Measurements from ENCODE around the gene ADGRV1.
"Not testable (repeated sequence)": the region's sequence is repeated elsewhere in the genome, so short reads cannot be mapped to it uniquely, and the experiment has no call there.

Gene ADGRV1

GRCh38 chr5:91026466-91026865 lies 467.9 kb downstream of the ADGRV1 start:
- DNase-seq (ENCODE audit: low read depth, low spot score), result no peak

- no peak for DNase-seq (ENCODE audit: low read depth, low spot score)
These were observed 469.0 kb downstream of the ADGRV1 start for GRCh38 chr5:91027405-91028139.

GRCh38 chr5:91028499-91028956 lies 469.9 kb downstream of the ADGRV1 start:
- DNase-seq (ENCODE audit: low read depth, low spot score), result no peak

- DNase-seq (ENCODE audit: low read depth, low spot score), result no peak
These were observed 472.2 kb downstream of the ADGRV1 start for GRCh38 chr5:91030521-91031401.

- DNase-seq (ENCODE audit: low read depth, low spot score), result no peak
These were observed 472.8 kb downstream of the ADGRV1 start for GRCh38 chr5:91031402-91031752.

- DNase-seq (ENCODE audit: low read depth, low spot score), result no peak
These were observed 473.5 kb downstream of the ADGRV1 start for GRCh38 chr5:91032125-91032524.

GRCh38 chr5:91033370-91033769 lies 474.8 kb downstream of the ADGRV1 start:
- no peak for DNase-seq (ENCODE audit: low read depth, low spot score)

- no peak for DNase-seq (ENCODE audit: low read depth, low spot score)
These were observed 479.7 kb downstream of the ADGRV1 start for GRCh38 chr5:91038180-91038808.

- DNase-seq (ENCODE audit: low read depth, low spot score), result not testable (repeated sequence)
These were observed 482.5 kb downstream of the ADGRV1 start for GRCh38 chr5:91041132-91041531.

GRCh38 chr5:91042247-91042935 lies 483.8 kb downstream of the ADGRV1 start:
- no peak for DNase-seq (ENCODE audit: low read depth, low spot score)

GRCh38 chr5:91042936-91043255 lies 484.3 kb downstream of the ADGRV1 start:
- DNase-seq (ENCODE audit: low read depth, low spot score), result no peak

- no peak for DNase-seq (ENCODE audit: low read depth, low spot score)
These were observed 489.5 kb downstream of the ADGRV1 start for GRCh38 chr5:91048073-91048472.

GRCh38 chr5:91049112-91049511 lies 490.5 kb downstream of the ADGRV1 start:
- no peak for DNase-seq (ENCODE audit: low read depth, low spot score)

GRCh38 chr5:91049800-91050199 lies 491.2 kb downstream of the ADGRV1 start:
- no peak for DNase-seq (ENCODE audit: low read depth, low spot score)

- not testable (repeated sequence) for DNase-seq (ENCODE audit: low read depth, low spot score)
These were observed 493.8 kb downstream of the ADGRV1 start for GRCh38 chr5:91052411-91052810.

- DNase-seq (ENCODE audit: low read depth, low spot score), result no peak
These were observed 494.6 kb downstream of the ADGRV1 start for GRCh38 chr5:91052977-91053740.

GRCh38 chr5:91053741-91054025 lies 495.1 kb downstream of the ADGRV1 start:
- no peak for DNase-seq (ENCODE audit: low read depth, low spot score)

GRCh38 chr5:91058155-91058554 lies 499.6 kb downstream of the ADGRV1 start:
- DNase-seq (ENCODE audit: low read depth, low spot score), result no peak

- DNase-seq (ENCODE audit: low read depth, low spot score), result no peak
These were observed 500.0 kb downstream of the ADGRV1 start for GRCh38 chr5:91058575-91058974.

- DNase-seq (ENCODE audit: low read depth, low spot score), result no peak
These were observed 500.8 kb downstream of the ADGRV1 start for GRCh38 chr5:91059409-91059808.

- DNase-seq (ENCODE audit: low read depth, low spot score), result no peak
These were observed 502.5 kb downstream of the ADGRV1 start for GRCh38 chr5:91061094-91061493.
